HepG2 (cell line): Measurements from ENCODE around the gene NOG. TPM values are rescaled to one million over a fixed set of nuclear protein-coding genes. Genes with fewer than 3 reads are reported as not detected.

Experiments
- ATAC-seq: fragments of 200-7000 bp; cut with Tn5 transposase; 3 replicates; pipeline ENCODE4 v1.9.1; 2020; ENCODE audit warnings: mild to moderate bottlenecking, moderate library complexity
- BruUV-seq: library from RNA; stranded (reverse); fragments of 400-500 nt; replicated peaks from 2 replicates; lab custom pipeline; 2021; lab: Mats Ljungman, UMichigan
- CTCF ChIA-PET: fragments of 300-600 bp; formaldehyde crosslinking; extraction: SDS; loops from one replicate; lab custom pipeline; 2021; ENCODE audit warnings: low total read pairs, inconsistent platforms, low intra/inter-chr PET ratio; lab: Yijun Ruan, JAX
- POLR2A ChIA-PET: fragments of 350-600 bp; sonication (Branson Sonifier 250); formaldehyde crosslinking; loops from one replicate; lab custom pipeline; 2020; ENCODE audit warnings: antibody characterized with exemption, inconsistent platforms; lab: Yijun Ruan, JAX
- DNase-seq: peaks from one replicate; pipeline ENCODE4 v3.0.0-alpha.2; 2015; ENCODE audit warnings: low spot score
- FAIRE-seq: peaks from 3 replicates; lab custom pipeline; 2011; peaks lifted over from hg19 to GRCh38; lab: Jason Lieb, UNC
- H2AFZ ChIP-seq: one replicate; pipeline ENCODE4 v1.6.1; 2011; ENCODE audit warnings: low read length, inconsistent platforms
- H3K27ac ChIP-seq: fragments of 300-600 bp; 3 replicates; pipeline ENCODE4 v1.8.0; 2011; ENCODE audit warnings: mixed run types, mild to moderate bottlenecking, mixed read lengths, low read length, inconsistent platforms; ENCODE audit not compliant: insufficient read depth; ENCODE audit errors: extremely low read length
- H3K27me3 ChIP-seq, 2 experiments: fragments of 200-600 bp in 1 of 2; 2 replicates in 1 of 2; 3 replicates in 1 of 2; pipeline versions ENCODE4 v1.6.0 to v1.8.0; 2011; ENCODE audit warnings: low read length in 2 of 2, mild to moderate bottlenecking in 2 of 2, moderate library complexity in 2 of 2, inconsistent platforms in 1 of 2; ENCODE audit not compliant: insufficient read depth in 2 of 2, control insufficient read depth in 1 of 2
- H3K36me3 ChIP-seq, 2 experiments: fragments of 200-600 bp in 1 of 2; replicated peaks in 1 of 2; 2 replicates in 1 of 2; 3 replicates in 1 of 2; pipeline versions ENCODE4 v1.5.1 to v1.8.0; 2011; ENCODE audit warnings: low read length in 2 of 2, inconsistent platforms in 1 of 2; ENCODE audit not compliant: insufficient read depth in 2 of 2, control insufficient read depth in 1 of 2
- H3K4me1 ChIP-seq: 2 replicates; pipeline ENCODE4 v1.5.1; 2012; ENCODE audit warnings: low read length, inconsistent platforms; ENCODE audit not compliant: insufficient read depth
- H3K4me2 ChIP-seq: 2 replicates; pipeline ENCODE4 v1.6.0; 2011; ENCODE audit warnings: low read depth, low read length, inconsistent platforms
- H3K4me3 ChIP-seq, 3 experiments: fragments of 200-600 bp in 1 of 3; sonication (generic), shearing (Covaris generic) in 1 of 3; replicated peaks in 1 of 3; 2 replicates each; pipeline ENCODE4 v1.5.1; 2011 to 2016; ENCODE audit warnings: low read length in 3 of 3, inconsistent platforms in 2 of 3, low read depth in 2 of 3, mild to moderate bottlenecking in 2 of 3, control low read depth in 1 of 3, mixed read lengths in 1 of 3; ENCODE audit not compliant: insufficient read depth in 1 of 3
- H3K79me2 ChIP-seq: one replicate; pipeline ENCODE4 v1.6.1; 2011; ENCODE audit warnings: low read length, inconsistent platforms; ENCODE audit not compliant: insufficient read depth
- H3K9ac ChIP-seq: 2 replicates; pipeline ENCODE4 v1.6.0; 2011; ENCODE audit warnings: mild to moderate bottlenecking, low read depth, low read length, inconsistent platforms; ENCODE audit not compliant: insufficient read depth
- H3K9me3 ChIP-seq: 2 replicates; pipeline ENCODE4 v1.5.1; 2012; ENCODE audit warnings: mild to moderate bottlenecking, low read length
- H4K20me1 ChIP-seq: 2 replicates; pipeline ENCODE4 v1.6.0; 2011; ENCODE audit warnings: inconsistent platforms, mild to moderate bottlenecking, low read length, moderate library complexity; ENCODE audit not compliant: insufficient read depth
- AHR ChIP-seq: IDR thresholded peaks from 2 replicates; pipeline ENCODE4 v1.6.1; 2018; ENCODE audit warnings: missing genetic modification reagents, missing compliant biosample characterization
- MIER2 ChIP-seq: IDR thresholded peaks from 2 replicates; pipeline ENCODE4 v1.6.1; 2016; ENCODE audit warnings: missing biosample characterization, missing genetic modification reagents
- MYC ChIP-seq: sonication (generic); formaldehyde crosslinking; IDR thresholded peaks from 2 replicates; pipeline ENCODE4 v1.9.0; 2021; ENCODE audit warnings: missing genetic modification reagents, borderline replicate concordance
- RAD21 ChIP-seq: fragments of 450-650 bp; formaldehyde crosslinking; IDR thresholded peaks from 2 replicates; pipeline ENCODE4 v1.5.0; 2020; ENCODE audit warnings: mild to moderate bottlenecking
- ZNF512B ChIP-seq: sonication (generic); formaldehyde crosslinking; IDR thresholded peaks from 2 replicates; pipeline ENCODE4 v1.5.1; 2020; ENCODE audit warnings: missing genetic modification reagents, mild to moderate bottlenecking, borderline replicate concordance
- ZNF841 ChIP-seq: sonication (generic); formaldehyde crosslinking; IDR thresholded peaks from 2 replicates; pipeline ENCODE4 v1.8.1; 2023; ENCODE audit warnings: missing genetic modification reagents, borderline replicate concordance
- WGBS: methylation state at CpG from one replicate; pipeline ENCODE4 v1.1.6; 2017; ENCODE audit warnings: low lambda C conversion rate; 5-methylcytosine and 5-hydroxymethylcytosine counted together
- in situ Hi-C: cut with HindIII; loops from 2 replicates; pipeline ENCODE4 v1.10.0; 2017; ENCODE audit warnings: low pct_unique_long_range_greater_than_20kb; ENCODE audit not compliant: extremely low pct_ligation_motif_present
- intact Hi-C: fragments of 100-400 bp; cut with micrococcal nuclease; formaldehyde crosslinking; loops from one replicate; pipeline ENCODE4 v1.10.0; 2022; ENCODE audit not compliant: unreplicated experiment
- polyA plus RNA-seq, 8 experiments: library from polyadenylated mRNA; depleted of rRNA in 3 of 8; stranded (reverse) in 7 of 8; unstranded in 1 of 8; fragments of >200 nt; fragmentation: Illumina TruSeq in 4 of 8; extraction: Trizol in 4 of 8; gene quantifications; 2 replicates each; pipeline versions ENCODE4 v1.2.1 to v1.2.3, GENCODE V29; 2011 to 2016; ENCODE audit warnings: low read depth in 4 of 8, missing spikeins in 1 of 8, mixed read lengths in 1 of 8; ENCODE audit not compliant: insufficient read depth in 1 of 8
- total RNA-seq, 5 experiments: library from RNA; depleted of rRNA; stranded (reverse); fragments of >200 nt; fragmentation: Illumina TruSeq; extraction: Trizol; gene quantifications; 2 replicates each; pipeline ENCODE4 v1.2.3, GENCODE V29; 2016; ENCODE audit warnings: low read depth in 1 of 5
- TF ChIP-seq, protein P1 (sequence below): sonication (generic); formaldehyde crosslinking; IDR thresholded peaks from 2 replicates; pipeline ENCODE4 v1.8.0; 2022; ENCODE audit warnings: missing genetic modification reagents, mild to moderate bottlenecking, borderline replicate concordance

The NOG gene
- total and polyA plus RNA-seq, 2 of the 13 experiments (the other 11 are each of a cell fraction or from before 2014, with no cell fraction given) = not detected

- TF ChIP-seq, protein P1, sequence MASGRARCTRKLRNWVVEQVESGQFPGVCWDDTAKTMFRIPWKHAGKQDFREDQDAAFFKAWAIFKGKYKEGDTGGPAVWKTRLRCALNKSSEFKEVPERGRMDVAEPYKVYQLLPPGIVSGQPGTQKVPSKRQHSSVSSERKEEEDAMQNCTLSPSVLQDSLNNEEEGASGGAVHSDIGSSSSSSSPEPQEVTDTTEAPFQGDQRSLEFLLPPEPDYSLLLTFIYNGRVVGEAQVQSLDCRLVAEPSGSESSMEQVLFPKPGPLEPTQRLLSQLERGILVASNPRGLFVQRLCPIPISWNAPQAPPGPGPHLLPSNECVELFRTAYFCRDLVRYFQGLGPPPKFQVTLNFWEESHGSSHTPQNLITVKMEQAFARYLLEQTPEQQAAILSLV (CRISPR knock-in tag) = no peak
- TF ChIP-seq AHR = no peak
These were observed 42.1 kb downstream of the NOG start (continued) for GRCh38 chr17:56635641-56636040.

GRCh38 chr17:56636265-56636664, 42.8 kb downstream of the NOG start:
- Histone ChIP-seq H3K4me2 (no peak overlapping the region), H4K20me1 (no peaks in the 10 kb centered on the region), H3K36me3 (no peaks in the 10 kb centered on the region), H3K4me1 (no peaks in the 10 kb centered on the region), H2AFZ (no peak overlapping the region), H3K9ac (no peak overlapping the region), H3K9me3 (no peaks in the 10 kb centered on the region), H3K27me3 (peaks cover 0 to 13% of the 10 kb centered on the region in 2 experiments; a peak in 2 of 5 replicates), H3K27ac (no peak overlapping the region), H3K4me3 (no peak overlapping the region), H3K79me2 (no peaks in the 10 kb centered on the region)
- in situ Hi-C loops = no loop called here
- FAIRE-seq (no peak), ATAC-seq (no peak), DNase-seq (no peak)
- ChIA-PET POLR2A (no interaction called here), CTCF (no interaction called here)
- intact Hi-C loops = no loop called here
- 5% methylated on average over 3 of the region's 3 CpGs for WGBS
- no TSS peak for BruUV-seq
- TF ChIP-seq ZNF841 (CRISPR knock-in tag) (no peak), MIER2 (CRISPR knock-in tag) (no peak), ZNF512B (CRISPR knock-in tag) (no peak), RAD21 (no peak), MYC (CRISPR knock-in tag) (no peak)
